Muscle layer of colon (tissue), 2 donors: Measurements from ENCODE around the gene BCLAF1.
A peak's percentile ranks its signal among the peaks of the same experiment; 100 is the strongest.
"Not testable (repeated sequence)": the region's sequence is repeated elsewhere in the genome, so short reads cannot be mapped to it uniquely, and the experiment has no call there.

Source experiments
- H3K27ac ChIP-seq: one replicate; pipeline ENCODE4 v1.7.0; 2013; ENCODE audit warnings: low read depth, mild to moderate bottlenecking, low read length, moderate library complexity
- H3K27me3 ChIP-seq, 2 donors: one replicate each; pipeline ENCODE4 v1.7.0; 2013; ENCODE audit warnings: low read length in 2 of 2, mild to moderate bottlenecking in 2 of 2; ENCODE audit not compliant: insufficient read depth in 2 of 2, control insufficient read depth in 1 of 2
- H3K36me3 ChIP-seq: one replicate; pipeline ENCODE4 v1.7.0; 2013; ENCODE audit warnings: mild to moderate bottlenecking, low read length; ENCODE audit not compliant: insufficient read depth
- H3K4me1 ChIP-seq: one replicate; pipeline ENCODE4 v1.7.0; 2013; ENCODE audit warnings: mild to moderate bottlenecking, low read length; ENCODE audit not compliant: insufficient read depth
- H3K4me3 ChIP-seq, 2 donors: one replicate each; pipeline ENCODE4 v1.7.0; 2013; ENCODE audit warnings: low read length in 2 of 2, low read depth in 1 of 2, mild to moderate bottlenecking in 1 of 2, moderate library complexity in 1 of 2
- H3K9ac ChIP-seq: one replicate; pipeline ENCODE4 v1.7.0; 2013; ENCODE audit warnings: low read length
- H3K9me3 ChIP-seq: one replicate; pipeline ENCODE4 v1.7.0; 2013; ENCODE audit warnings: mild to moderate bottlenecking, low read length
- donor health status: abdominal sarcoma.
- donor health status: Adenocarcinoma of cecum.

Gene BCLAF1

GRCh38 chr6:136236466-136237293 is 53.0 kb downstream of the BCLAF1 start:
- Histone ChIP-seq H3K4me1 (no peaks in the 10 kb centered on the region), H3K4me3 (no peak overlapping the region), H3K27ac (no peak overlapping the region), H3K27me3 (no peaks in the 10 kb centered on the region), H3K9ac (no peak overlapping the region), H3K9me3 (no peaks in the 10 kb centered on the region), H3K36me3 (no peaks in the 10 kb centered on the region)

GRCh38 chr6:136235233-136235564 is 54.4 kb downstream of the BCLAF1 start:
- no peaks in the 10 kb centered on the region for H3K27me3 ChIP-seq
- H3K4me3 ChIP-seq: no peak overlapping the region
- H3K36me3 ChIP-seq: no peaks in the 10 kb centered on the region
- no peaks in the 10 kb centered on the region for H3K4me1 ChIP-seq
- no peak overlapping the region for H3K27ac ChIP-seq
- no peak overlapping the region for H3K9ac ChIP-seq
- H3K9me3 ChIP-seq: no peaks in the 10 kb centered on the region

- Histone ChIP-seq H3K4me3 (no peak overlapping the region), H3K9ac (no peak overlapping the region), H3K36me3 (no peaks in the 10 kb centered on the region), H3K4me1 (no peaks in the 10 kb centered on the region), H3K27ac (no peak overlapping the region), H3K9me3 (no peaks in the 10 kb centered on the region), H3K27me3 (no peaks in the 10 kb centered on the region)
These were observed 56.9 kb downstream of the BCLAF1 start for GRCh38 chr6:136232701-136233100.

DNA sequence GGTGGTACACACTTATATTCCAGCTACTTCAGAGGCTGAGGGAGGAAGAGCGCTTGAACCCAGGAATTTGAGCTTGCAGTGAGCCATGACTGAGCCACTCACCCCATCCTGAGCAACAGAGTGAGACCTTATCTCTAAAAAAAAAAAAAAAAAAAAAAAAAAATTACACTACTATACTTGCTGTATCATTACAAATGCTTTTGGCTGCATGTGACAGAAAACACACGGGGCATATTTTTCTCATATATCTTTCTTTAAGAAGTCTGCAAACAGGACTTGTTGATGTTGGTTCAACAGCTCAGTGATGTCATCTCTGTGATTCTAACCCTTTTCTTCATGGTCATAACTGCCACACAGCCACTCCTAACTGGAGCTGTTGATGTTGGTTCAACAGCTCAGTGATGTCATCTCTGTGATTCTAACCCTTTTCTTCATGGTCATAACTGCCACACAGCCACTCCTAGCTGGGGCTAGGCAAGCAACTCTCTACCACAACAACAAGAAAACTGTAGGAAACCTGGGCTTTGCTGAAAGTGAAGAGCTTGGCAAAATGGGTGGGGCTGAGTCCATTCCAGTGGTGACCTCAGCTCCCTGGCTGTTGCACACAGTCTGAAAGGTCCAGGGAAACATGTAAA is 59.3 kb downstream of the BCLAF1 start:
- H3K9me3 ChIP-seq: no peaks in the 10 kb centered on the region
- H3K4me3 ChIP-seq: no peak overlapping the region
- no peak overlapping the region for H3K27ac ChIP-seq
- no peaks in the 10 kb centered on the region for H3K36me3 ChIP-seq
- no peaks in the 10 kb centered on the region for H3K27me3 ChIP-seq
- H3K9ac ChIP-seq: no peak overlapping the region
- peaks cover 8% of the 10 kb centered on the region for H3K4me1 ChIP-seq

DNA sequence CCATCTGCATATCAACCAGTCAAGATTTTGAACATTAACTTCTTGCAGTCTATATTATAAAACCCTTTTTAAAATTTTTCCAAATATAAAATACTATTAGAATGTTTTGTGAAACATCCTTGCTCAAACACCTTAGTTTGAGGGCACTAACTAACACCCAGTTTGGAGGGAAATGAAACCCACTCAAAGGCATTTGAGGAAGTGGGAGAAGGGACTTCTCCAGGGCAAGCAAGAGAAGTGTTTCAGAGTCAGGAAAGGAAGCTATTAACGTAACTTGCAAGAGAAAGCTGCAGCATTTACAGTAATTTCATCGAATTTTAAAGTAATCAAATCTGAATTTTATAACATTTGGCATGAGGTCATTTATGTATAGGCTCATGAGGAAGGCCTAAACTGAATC is 60.8 kb downstream of the BCLAF1 start:
- H3K4me3 ChIP-seq: no peak overlapping the region
- no peaks in the 10 kb centered on the region for H3K36me3 ChIP-seq
- no peak overlapping the region for H3K9ac ChIP-seq
- no peaks in the 10 kb centered on the region for H3K27me3 ChIP-seq
- H3K27ac ChIP-seq: no peak overlapping the region
- no peaks in the 10 kb centered on the region for H3K9me3 ChIP-seq
- peaks cover 8% of the 10 kb centered on the region for H3K4me1 ChIP-seq

DNA sequence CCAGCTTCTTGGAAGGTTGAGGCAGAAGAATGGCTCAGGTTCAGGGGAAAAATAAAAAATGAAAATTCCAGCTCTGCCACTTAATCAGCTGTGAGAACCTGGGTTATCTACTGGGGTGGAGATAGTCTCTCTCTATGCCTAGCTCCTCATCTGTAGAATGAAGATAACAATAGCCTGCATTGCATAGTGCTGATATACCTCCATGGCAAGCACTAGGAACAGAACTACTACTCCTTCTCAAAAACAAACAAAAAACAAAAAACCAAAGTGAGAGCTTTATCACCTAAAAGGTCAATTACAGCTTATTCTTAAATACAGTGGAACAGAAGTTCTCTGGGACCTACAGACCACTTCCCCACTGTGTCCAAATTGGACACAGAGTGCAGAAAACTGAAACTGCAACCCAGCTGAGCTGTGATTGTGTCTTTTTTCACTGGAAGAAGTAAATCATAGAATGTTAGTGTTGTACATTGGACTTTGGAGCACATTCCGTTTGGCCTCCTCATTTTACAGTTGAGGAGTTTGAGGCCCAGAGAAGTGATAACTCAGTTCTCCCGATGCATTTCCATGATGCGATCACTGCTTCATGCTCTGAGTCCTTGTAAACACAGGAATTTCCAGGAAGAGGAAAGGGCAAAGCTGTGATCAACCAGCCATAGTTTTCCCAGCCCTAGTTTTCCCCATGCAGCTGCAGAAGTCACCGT is 62.8 kb downstream of the BCLAF1 start:
- no peak overlapping the region for H3K9ac ChIP-seq

DNA sequence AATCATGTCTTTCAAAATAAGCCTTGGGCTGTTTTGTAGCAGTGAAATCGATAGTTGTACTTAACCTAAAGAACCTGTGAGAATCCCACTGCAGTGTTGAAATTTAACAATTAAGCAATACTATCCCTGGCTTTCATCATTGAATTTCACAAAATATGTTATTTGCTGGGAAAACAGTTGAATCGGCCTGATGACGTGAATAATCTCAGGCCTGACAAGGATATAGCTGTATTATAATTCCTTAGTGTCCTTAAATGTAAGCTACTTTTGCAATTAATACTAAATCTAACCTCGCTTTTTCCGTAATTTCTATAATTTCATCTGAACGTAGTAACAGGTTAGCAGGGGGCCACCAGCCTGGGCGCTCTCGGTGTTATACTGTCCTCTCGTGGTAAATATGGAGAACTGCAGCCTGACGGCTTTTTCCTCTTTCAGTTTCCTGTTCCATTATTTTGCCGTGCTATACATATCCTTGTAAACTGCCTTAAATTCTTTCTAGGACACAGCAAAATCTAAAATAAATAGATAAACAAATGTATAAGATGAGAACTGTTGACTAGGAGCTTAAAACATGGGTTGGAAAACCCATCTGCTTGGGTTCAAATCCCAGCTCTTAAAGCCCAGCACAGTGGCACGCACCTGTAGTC is 63.5 kb downstream of the BCLAF1 start:
- no peak overlapping the region for H3K27ac ChIP-seq
- peaks cover 8% of the 10 kb centered on the region for H3K4me1 ChIP-seq
- H3K27me3 ChIP-seq: no peaks in the 10 kb centered on the region
- H3K4me3 ChIP-seq: peak overlapping the region in 1 of 2 donors; percentile 46
- no peak overlapping the region for H3K9ac ChIP-seq
- no peaks in the 10 kb centered on the region for H3K36me3 ChIP-seq
- H3K9me3 ChIP-seq: no peaks in the 10 kb centered on the region

More for the DNA sequence above, 62.8 kb downstream of the BCLAF1 start:
- Histone ChIP-seq H3K36me3 (no peaks in the 10 kb centered on the region), H3K27me3 (no peaks in the 10 kb centered on the region), H3K4me3 (peak overlapping the region in 1 of 2 donors; percentile 46), H3K4me1 (peaks cover 8% of the 10 kb centered on the region), H3K27ac (no peak overlapping the region), H3K9me3 (no peaks in the 10 kb centered on the region)

DNA sequence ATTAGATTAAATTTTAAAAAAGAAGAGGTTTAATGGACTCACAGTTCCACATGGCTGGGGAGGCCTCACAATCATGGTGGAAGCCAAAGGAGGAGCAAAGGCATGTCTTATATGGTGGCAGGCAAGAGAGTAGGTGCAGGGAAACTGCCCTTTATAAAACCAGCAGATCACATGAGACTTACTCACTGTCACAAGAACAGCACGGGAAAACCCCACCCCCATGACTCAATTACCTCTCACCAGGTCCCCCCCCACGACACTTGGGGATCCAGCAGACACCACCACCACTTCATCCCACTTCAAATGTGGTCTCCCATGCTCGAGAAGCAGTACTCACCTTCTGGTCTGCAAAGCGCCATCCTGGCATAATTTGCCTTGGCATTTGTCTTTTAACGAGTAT is 64.2 kb downstream of the BCLAF1 start:
- Histone ChIP-seq H3K27me3 (no peaks in the 10 kb centered on the region), H3K4me1 (peaks cover 8% of the 10 kb centered on the region), H3K9me3 (no peaks in the 10 kb centered on the region), H3K4me3 (no peak overlapping the region), H3K9ac (no peak overlapping the region), H3K27ac (no peak overlapping the region), H3K36me3 (no peaks in the 10 kb centered on the region)

DNA sequence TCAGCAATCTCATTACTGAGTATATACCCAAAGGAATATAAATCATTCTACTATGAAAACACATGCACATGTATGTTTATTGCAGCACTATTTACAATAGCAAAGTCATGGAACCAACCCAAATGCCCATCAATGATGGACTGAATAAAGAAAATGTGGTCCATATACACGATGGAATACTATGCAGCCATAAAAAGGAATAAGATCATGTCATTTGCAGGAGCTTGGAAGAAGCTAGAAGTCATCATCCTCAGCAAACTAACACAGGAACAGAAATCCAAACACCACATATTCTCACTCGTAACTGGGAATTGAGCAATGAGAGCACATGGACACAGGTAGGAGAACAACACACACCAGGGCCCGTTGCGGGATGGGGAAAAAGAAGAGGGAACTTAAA is 64.7 kb downstream of the BCLAF1 start:
- not testable (repeated sequence) for H3K4me1 ChIP-seq, H3K9ac ChIP-seq, H3K4me3 ChIP-seq, H3K27ac ChIP-seq, H3K36me3 ChIP-seq, H3K27me3 ChIP-seq, H3K9me3 ChIP-seq

DNA sequence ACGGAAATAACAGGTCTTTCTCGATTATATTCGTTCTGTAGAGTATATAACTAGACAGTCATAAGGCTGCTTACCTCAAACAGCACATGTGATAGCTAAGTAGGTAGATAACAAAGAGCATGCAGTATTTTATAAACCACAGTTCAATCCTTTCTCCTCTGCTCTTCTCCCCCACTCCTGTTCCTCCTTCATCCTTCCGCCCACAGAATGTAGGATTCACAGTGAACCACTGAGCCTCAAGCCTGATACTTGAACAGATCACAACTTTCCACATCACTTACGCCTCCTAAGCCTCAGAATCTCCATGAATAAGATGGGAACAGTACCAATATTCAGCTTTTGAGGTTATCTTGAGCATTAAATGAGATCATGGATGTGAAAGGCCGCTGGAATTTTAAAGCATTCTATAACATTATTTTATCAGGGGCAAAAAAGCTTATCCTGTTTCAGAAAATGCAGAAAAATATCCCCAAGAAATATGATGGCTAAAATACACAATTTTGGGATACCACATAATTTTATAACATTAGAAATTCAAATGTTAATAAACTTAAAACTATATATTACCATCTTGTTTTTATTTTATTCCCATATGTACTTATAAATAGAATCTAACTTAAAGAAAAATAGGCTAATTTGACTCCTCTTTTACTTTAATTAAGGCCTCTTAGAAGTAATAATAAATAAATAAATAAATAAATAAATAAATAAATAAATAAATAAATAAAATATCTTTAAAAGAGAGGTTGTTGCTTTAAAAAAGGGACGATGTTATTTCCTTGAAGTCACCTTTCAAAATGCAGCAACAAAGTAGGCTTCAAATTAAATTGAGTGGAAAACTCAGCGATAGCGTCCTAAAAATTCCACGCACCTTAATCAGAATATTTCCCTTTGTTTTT is 72.9 kb downstream of the BCLAF1 start:
- Histone ChIP-seq H3K9ac (no peak overlapping the region), H3K36me3 (no peaks in the 10 kb centered on the region), H3K27me3 (no peaks in the 10 kb centered on the region), H3K9me3 (no peaks in the 10 kb centered on the region), H3K27ac (no peak overlapping the region), H3K4me1 (no peaks in the 10 kb centered on the region), H3K4me3 (no peak overlapping the region)
